HCT116 (cell line): ENCODE measurements around the gene ALK. TPM values are rescaled to one million over a fixed set of nuclear protein-coding genes. Genes with fewer than 3 reads are reported as not detected.
A peak's percentile ranks its signal among the peaks of the same experiment; 100 is the strongest.

Experiments
- ATAC-seq: fragments of 200-7000 bp; cut with Tn5 transposase; 2 replicates; pipeline ENCODE4 v1.9.1; 2020; ENCODE audit warnings: mild to moderate bottlenecking, moderate library complexity
- BruUV-seq: library from RNA; stranded (reverse); fragments of 400-500 nt; replicated peaks from 2 replicates; lab custom pipeline; 2021; lab: Mats Ljungman, UMichigan
- CTCF ChIA-PET: fragments of 300-600 bp; sonication (Branson Sonifier 250); formaldehyde crosslinking; loops from one replicate; lab custom pipeline; 2021; ENCODE audit warnings: antibody characterized with exemption; lab: Charles Lee
- POLR2A ChIA-PET: fragments of 300-600, 350-600 bp; sonication (Branson Sonifier 250); formaldehyde crosslinking; loops from one replicate; lab custom pipeline; 2021; ENCODE audit warnings: antibody characterized with exemption; lab: Charles Lee
- RAD21 ChIA-PET, 2 experiments: fragments of 300-600 bp; sonication (Branson Sonifier 250); formaldehyde crosslinking; loops; one replicate each; lab custom pipeline; 2023; ENCODE audit warnings: low total read pairs in 2 of 2; ENCODE audit not compliant: uncharacterized antibody in 2 of 2, unreplicated experiment in 2 of 2, low non-redundant PET in 1 of 2; lab: Charles Lee
- DNase-seq: peaks from one replicate; pipeline ENCODE4 v3.0.0-alpha.2; 2010; ENCODE audit warnings: low read depth, low spot score
- H2AFZ ChIP-seq: fragments of 200-600 bp; shearing (Covaris generic), sonication (generic); 2 replicates; pipeline ENCODE4 v1.6.1; 2017; ENCODE audit warnings: low read depth, mixed run types, mixed read lengths, antibody characterized with exemption, low read length; ENCODE audit not compliant: poor library complexity, severe bottlenecking
- H3K27ac ChIP-seq: 2 replicates; pipeline ENCODE4 v1.5.1; 2012; ENCODE audit warnings: low read depth, low read length
- H3K27me3 ChIP-seq: fragments of 200-600 bp; sonication (generic); 2 replicates; pipeline ENCODE4 v1.6.1; 2016; ENCODE audit warnings: mixed run types, low read length, mixed read lengths; ENCODE audit not compliant: insufficient read depth
- H3K36me3 ChIP-seq, 2 experiments: fragments of 200-500 bp in 1 of 2; fragments of 200-600 bp in 1 of 2; sonication (Bioruptor generic) in 1 of 2; sonication (generic) in 1 of 2; 2 replicates each; pipeline versions ENCODE4 v1.5.1 to v1.6.1; 2014 to 2016; ENCODE audit warnings: low read length in 2 of 2, inconsistent platforms in 1 of 2, mixed read lengths in 1 of 2, mixed run types in 1 of 2; ENCODE audit not compliant: insufficient read depth in 2 of 2, control insufficient read depth in 1 of 2
- H3K4me1 ChIP-seq, 2 experiments: fragments of 200-600 bp in 1 of 2; sonication (generic) in 1 of 2; 2 replicates each; pipeline versions ENCODE4 v1.5.1 to v1.6.1; 2012 to 2017; ENCODE audit warnings: low read length in 2 of 2, inconsistent platforms in 1 of 2, mild to moderate bottlenecking in 1 of 2, mixed read lengths in 1 of 2, mixed run types in 1 of 2, moderate library complexity in 1 of 2; ENCODE audit not compliant: insufficient read depth in 2 of 2, control insufficient read depth in 1 of 2
- H3K4me2 ChIP-seq: fragments of 200-600 bp; sonication (generic); 2 replicates; pipeline ENCODE4 v1.6.1; 2017; ENCODE audit warnings: mixed run types, low read length, mixed read lengths
- H3K4me3 ChIP-seq, 2 experiments: fragments of 200-600 bp in 1 of 2; sonication (generic) in 1 of 2; replicated peaks in 1 of 2; 2 replicates each; pipeline ENCODE4 v1.5.1; 2011 to 2016; ENCODE audit warnings: low read length in 2 of 2, control low read depth in 1 of 2, low read depth in 1 of 2, mild to moderate bottlenecking in 1 of 2, mixed read lengths in 1 of 2, mixed run types in 1 of 2
- H3K79me2 ChIP-seq: fragments of 200-600 bp; sonication (generic); 2 replicates; pipeline ENCODE4 v1.6.1; 2017; ENCODE audit warnings: mild to moderate bottlenecking, mixed run types, low read length, moderate library complexity, mixed read lengths; ENCODE audit not compliant: insufficient read depth
- H3K9ac ChIP-seq: fragments of 200-600 bp; sonication (generic); 2 replicates; pipeline ENCODE4 v1.6.1; 2016; ENCODE audit warnings: low read length, mixed read lengths
- H3K9me2 ChIP-seq: fragments of 200-600 bp; sonication (generic), shearing (Covaris generic); 2 replicates; pipeline ENCODE4 v1.6.1; 2017; ENCODE audit warnings: mixed run types, mild to moderate bottlenecking, moderate library complexity; ENCODE audit not compliant: insufficient read depth
- H3K9me3 ChIP-seq, 2 experiments: fragments of 200-500 bp in 1 of 2; fragments of 200-600 bp in 1 of 2; sonication (Bioruptor generic) in 1 of 2; sonication (generic) in 1 of 2; 2 replicates each; pipeline ENCODE4 v1.6.1; 2014 to 2017; ENCODE audit warnings: low read length in 2 of 2, mixed read lengths in 2 of 2, inconsistent platforms in 1 of 2, low read depth in 1 of 2, mild to moderate bottlenecking in 1 of 2, mixed run types in 1 of 2, moderate library complexity in 1 of 2; ENCODE audit not compliant: control insufficient read depth in 1 of 2, insufficient read depth in 1 of 2
- H4K20me1 ChIP-seq: fragments of 200-600 bp; sonication (generic), shearing (Covaris generic); 2 replicates; pipeline ENCODE4 v1.6.1; 2017; ENCODE audit warnings: mixed run types, mild to moderate bottlenecking, moderate library complexity; ENCODE audit not compliant: insufficient read depth
- CBX3 ChIP-seq: IDR thresholded peaks from 2 replicates; pipeline ENCODE4 v1.6.1; 2012; ENCODE audit warnings: low read depth
- CEBPB ChIP-seq: IDR thresholded peaks from 2 replicates; pipeline ENCODE4 v1.6.1; 2012; ENCODE audit warnings: low read depth
- EGR1 ChIP-seq: IDR thresholded peaks from 2 replicates; pipeline ENCODE4 v1.6.1; 2012; ENCODE audit warnings: low read depth
- EZH2 ChIP-seq: fragments of 200-600 bp; sonication (generic); IDR thresholded peaks from 2 replicates; pipeline ENCODE4 v1.6.1; 2017; ENCODE audit warnings: antibody characterized with exemption, mixed run types
- POLR2A ChIP-seq: IDR thresholded peaks from 2 replicates; pipeline ENCODE4 v1.7.0; 2011; ENCODE audit warnings: borderline replicate concordance; ENCODE audit not compliant: insufficient read depth, insufficient read length; ENCODE audit errors: extremely low read depth
- POLR2AphosphoS5 ChIP-seq: IDR thresholded peaks from 2 replicates; pipeline ENCODE4 v1.6.1; 2011; ENCODE audit warnings: mild to moderate bottlenecking, low read depth, low read length, moderate library complexity
- RAD21 ChIP-seq: IDR thresholded peaks from 2 replicates; pipeline ENCODE4 v1.6.1; 2012; ENCODE audit warnings: low read depth, mild to moderate bottlenecking
- REST ChIP-seq: IDR thresholded peaks from 2 replicates; pipeline ENCODE4 v1.6.1; 2012; ENCODE audit warnings: low read depth
- SIN3A ChIP-seq: IDR thresholded peaks from 2 replicates; pipeline ENCODE4 v1.6.1; 2012; ENCODE audit warnings: low read depth
- SRF ChIP-seq: IDR thresholded peaks from 2 replicates; pipeline ENCODE4 v1.6.1; 2012; ENCODE audit warnings: low read depth
- TCF7L2 ChIP-seq: IDR thresholded peaks from 2 replicates; pipeline ENCODE4 v1.7.0; 2011; ENCODE audit warnings: borderline replicate concordance, inconsistent platforms; ENCODE audit not compliant: insufficient read depth, insufficient read length; ENCODE audit errors: extremely low read depth
- YY1 ChIP-seq: IDR thresholded peaks from 2 replicates; pipeline ENCODE4 v1.6.1; 2011; ENCODE audit warnings: low read length, low read depth, moderate library complexity, mild to moderate bottlenecking; ENCODE audit not compliant: insufficient replicate concordance; ENCODE audit errors: extremely low read depth
- ZBTB33 ChIP-seq: IDR thresholded peaks from 2 replicates; pipeline ENCODE4 v1.6.1; 2011; ENCODE audit warnings: mild to moderate bottlenecking, low read length, moderate library complexity; ENCODE audit not compliant: insufficient replicate concordance; ENCODE audit errors: extremely low read depth
- ZFX ChIP-seq: fragments of 450-650 bp; IDR thresholded peaks from 2 replicates; pipeline ENCODE4 v1.6.1; 2017
- ZNF274 ChIP-seq: fragments of 200-500 bp; sonication (Bioruptor generic); IDR thresholded peaks from 2 replicates; pipeline ENCODE4 v1.6.1; 2014; ENCODE audit warnings: mild to moderate bottlenecking, low read depth, low read length, inconsistent platforms
- intact Hi-C: fragments of 100-400 bp; cut with micrococcal nuclease; formaldehyde crosslinking; loops from 2 replicates; pipeline ENCODE4 v1.10.0; 2022
- total RNA-seq: library from RNA; stranded (reverse); gene quantifications from one replicate; pipeline ENCODE4 v1.2.1, GENCODE V29; 2021; ENCODE audit not compliant: unreplicated experiment

Gene ALK
- total RNA-seq, 1 experiment from 2014 or later = not detected

GRCh38 chr2:29281916-29282247 is 639.5 kb downstream of the ALK start:
- ChIA-PET POLR2A (no interaction called here), RAD21 (no interaction called here), CTCF (no interaction called here)
- Histone ChIP-seq H3K27me3 (peaks cover 63% of the 10 kb centered on the region), H3K9me2 (no peaks in the 10 kb centered on the region), H4K20me1 (no peaks in the 10 kb centered on the region), H3K4me1 (0 out of 4 replicates have a peak, but pooled peaks cover 2 to 3% of the 10 kb centered on the region in 2 experiments), H3K27ac (no peak overlapping the region), H3K9me3 (no peaks in the 10 kb centered on the region), H3K4me2 (peak overlapping the region; percentile 23; the same call in 1 of the 2 replicates), H3K9ac (no peak overlapping the region), H3K4me3 (no peak overlapping the region), H2AFZ (no peak overlapping the region), H3K36me3 (no peaks in the 10 kb centered on the region), H3K79me2 (no peaks in the 10 kb centered on the region)
- ATAC-seq (no peak), DNase-seq (no peak)
- BruUV-seq = no TSS peak
- intact Hi-C loops = no loop called here
- TF ChIP-seq CEBPB (no peak), CBX3 (no peak), ZFX (no peak), EGR1 (no peak), RAD21 (no peak), SRF (no peak), YY1 (no peak), ZNF274 (no peak), POLR2A (no peak), POLR2AphosphoS5 (no peak), REST (no peak), TCF7L2 (no peak), SIN3A (no peak), EZH2 (no peak), ZBTB33 (no peak)
